Bronchial epithelial cell (primary cell): ENCODE data around the gene PGBD5. TPM values are rescaled to one million over a fixed set of nuclear protein-coding genes. Genes with fewer than 3 reads are reported as not detected.

Experiments used
- DNase-seq: peaks from one replicate; pipeline ENCODE4 v3.0.0-alpha.2; 2010; ENCODE audit warnings: low read depth
- FAIRE-seq: peaks from 2 replicates; lab custom pipeline; 2011; peaks lifted over from hg19 to GRCh38; lab: Jason Lieb, UNC
- H3K27me3 ChIP-seq: 2 replicates; pipeline ENCODE4 v1.5.1; 2011; ENCODE audit warnings: low read length; ENCODE audit not compliant: control insufficient read depth, insufficient read depth
- H3K36me3 ChIP-seq: 2 replicates; pipeline ENCODE4 v1.5.1; 2011; ENCODE audit warnings: low read length; ENCODE audit not compliant: control insufficient read depth, insufficient read depth
- H3K4me3 ChIP-seq: 2 replicates; pipeline ENCODE4 v1.5.1; 2011; ENCODE audit warnings: mild to moderate bottlenecking, low read depth, low read length, control low read depth
- total RNA-seq: library from RNA; depleted of rRNA; stranded (reverse); fragments of >200 nt; gene quantifications from 2 replicates; pipeline ENCODE4 v1.2.1, GENCODE V29; 2014
- TF ChIP-seq, protein P1 (sequence below): IDR thresholded peaks from 2 replicates; pipeline ENCODE4 v1.5.1; 2011; ENCODE audit warnings: mild to moderate bottlenecking, moderate library complexity, low read length, control low read depth, inconsistent platforms; ENCODE audit not compliant: insufficient read depth, severe bottlenecking

The PGBD5 gene
- total RNA-seq, 1 donor from 2014 or later: under 0.01 TPM

DNA sequence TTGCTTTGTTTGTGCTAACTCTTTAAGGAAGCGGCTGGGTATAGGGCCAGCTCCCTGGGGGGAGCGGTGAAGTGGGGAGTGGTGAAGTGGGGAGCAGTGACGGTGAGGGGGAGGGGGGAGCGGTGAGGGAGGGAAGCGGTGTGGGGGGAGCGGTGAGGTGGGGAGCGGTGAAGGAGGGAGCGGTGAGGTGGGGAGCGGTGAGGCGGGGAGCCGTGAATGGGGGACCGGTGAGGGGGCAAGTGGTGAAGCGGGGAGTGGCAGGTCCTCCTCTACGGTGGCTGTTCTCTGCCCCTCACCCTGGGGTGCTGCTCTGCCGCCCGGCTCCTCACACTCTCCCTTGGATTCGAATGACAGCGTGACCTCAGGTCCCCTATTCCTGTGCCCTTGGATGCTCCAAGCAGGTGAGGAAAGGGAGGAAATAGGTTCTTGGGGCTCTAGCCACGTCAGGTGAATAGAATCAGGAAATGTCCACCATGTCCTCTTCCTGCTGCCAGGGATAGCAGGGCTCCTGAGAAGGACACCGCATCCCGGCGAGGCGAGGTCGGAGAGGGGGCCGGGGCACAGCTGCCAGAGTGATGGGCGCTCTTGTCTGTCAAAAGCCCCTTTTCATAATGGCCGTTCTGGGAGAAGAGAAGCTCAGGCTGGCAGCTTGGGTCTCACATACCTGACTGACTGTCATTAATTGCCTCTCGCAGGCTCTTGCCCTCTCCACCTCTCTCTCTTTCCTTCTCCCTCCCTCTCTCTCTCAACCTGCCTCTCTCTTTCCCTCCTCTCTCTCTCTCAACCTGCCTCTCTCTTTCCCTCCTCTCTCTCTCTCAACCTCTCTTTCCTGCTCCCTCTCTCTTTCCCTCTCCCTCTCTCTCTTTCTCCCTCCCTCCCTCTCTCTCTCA is 134.2 kb downstream of the PGBD5 start:
- H3K27me3 ChIP-seq: peaks cover 1% of the 10 kb centered on the region
- DNase-seq (no peak), FAIRE-seq (no peak)
- H3K36me3 ChIP-seq: no peaks in the 10 kb centered on the region
- H3K4me3 ChIP-seq: no peak overlapping the region
- TF ChIP-seq, protein P1, sequence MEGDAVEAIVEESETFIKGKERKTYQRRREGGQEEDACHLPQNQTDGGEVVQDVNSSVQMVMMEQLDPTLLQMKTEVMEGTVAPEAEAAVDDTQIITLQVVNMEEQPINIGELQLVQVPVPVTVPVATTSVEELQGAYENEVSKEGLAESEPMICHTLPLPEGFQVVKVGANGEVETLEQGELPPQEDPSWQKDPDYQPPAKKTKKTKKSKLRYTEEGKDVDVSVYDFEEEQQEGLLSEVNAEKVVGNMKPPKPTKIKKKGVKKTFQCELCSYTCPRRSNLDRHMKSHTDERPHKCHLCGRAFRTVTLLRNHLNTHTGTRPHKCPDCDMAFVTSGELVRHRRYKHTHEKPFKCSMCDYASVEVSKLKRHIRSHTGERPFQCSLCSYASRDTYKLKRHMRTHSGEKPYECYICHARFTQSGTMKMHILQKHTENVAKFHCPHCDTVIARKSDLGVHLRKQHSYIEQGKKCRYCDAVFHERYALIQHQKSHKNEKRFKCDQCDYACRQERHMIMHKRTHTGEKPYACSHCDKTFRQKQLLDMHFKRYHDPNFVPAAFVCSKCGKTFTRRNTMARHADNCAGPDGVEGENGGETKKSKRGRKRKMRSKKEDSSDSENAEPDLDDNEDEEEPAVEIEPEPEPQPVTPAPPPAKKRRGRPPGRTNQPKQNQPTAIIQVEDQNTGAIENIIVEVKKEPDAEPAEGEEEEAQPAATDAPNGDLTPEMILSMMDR: no peak

DNA sequence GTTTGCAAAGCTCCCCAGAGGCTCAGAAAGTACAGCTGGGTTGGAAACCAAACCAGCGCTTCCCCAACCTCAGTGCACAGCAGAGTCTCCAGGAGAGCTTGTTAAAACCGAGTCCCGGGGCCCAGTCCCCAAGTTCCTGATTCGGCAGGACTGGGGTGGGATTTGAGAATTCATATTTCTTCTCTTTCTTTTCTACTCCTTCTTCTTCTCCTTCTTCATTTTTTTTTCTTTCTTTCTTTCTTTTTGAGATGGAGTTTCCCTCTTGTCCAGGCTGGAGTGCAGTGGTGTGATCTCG is 136.8 kb downstream of the PGBD5 start:
- FAIRE-seq (no peak), DNase-seq (no peak)
- Histone ChIP-seq H3K4me3 (no peak overlapping the region), H3K36me3 (no peaks in the 10 kb centered on the region), H3K27me3 (peaks cover 1% of the 10 kb centered on the region)
- TF ChIP-seq, protein P1: no peak

DNA sequence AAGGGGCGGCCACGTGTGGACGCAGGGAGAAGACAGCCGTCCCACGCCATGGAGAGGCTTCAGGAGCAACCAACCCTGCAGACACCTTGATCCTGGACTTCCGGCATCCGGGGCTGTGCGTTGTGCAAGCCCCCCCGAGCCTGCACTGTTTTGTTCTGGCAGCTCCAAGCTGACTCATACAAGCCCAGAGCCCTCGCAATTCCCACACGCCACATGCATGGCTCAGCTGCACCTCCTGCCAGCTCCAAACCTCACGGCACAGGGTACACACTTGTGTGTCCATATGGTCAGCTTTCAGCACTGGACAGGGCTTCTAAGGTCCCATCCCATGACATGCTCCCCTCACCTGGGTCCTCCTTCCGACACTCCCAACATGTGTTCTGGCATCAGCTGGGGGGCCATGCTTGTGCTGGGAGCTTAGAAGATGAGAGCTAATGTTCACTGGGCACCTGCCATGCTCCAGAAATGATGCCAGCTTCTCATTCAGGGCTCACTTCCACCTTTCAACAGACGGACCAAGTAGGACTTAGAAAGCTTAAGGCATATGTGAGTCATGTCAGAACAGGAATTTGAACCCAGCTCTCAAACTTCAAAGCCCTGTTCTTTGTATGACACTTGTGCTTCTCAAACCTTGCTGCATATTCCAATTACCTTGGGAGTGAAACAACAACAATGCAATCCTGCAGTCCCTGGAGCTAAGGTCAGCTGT is 137.3 kb downstream of the PGBD5 start:
- TF ChIP-seq, protein P1: no peak
- Histone ChIP-seq H3K4me3 (no peak overlapping the region), H3K36me3 (no peaks in the 10 kb centered on the region), H3K27me3 (no peaks in the 10 kb centered on the region)
- FAIRE-seq: no peak
- DNase-seq: no peak

DNA sequence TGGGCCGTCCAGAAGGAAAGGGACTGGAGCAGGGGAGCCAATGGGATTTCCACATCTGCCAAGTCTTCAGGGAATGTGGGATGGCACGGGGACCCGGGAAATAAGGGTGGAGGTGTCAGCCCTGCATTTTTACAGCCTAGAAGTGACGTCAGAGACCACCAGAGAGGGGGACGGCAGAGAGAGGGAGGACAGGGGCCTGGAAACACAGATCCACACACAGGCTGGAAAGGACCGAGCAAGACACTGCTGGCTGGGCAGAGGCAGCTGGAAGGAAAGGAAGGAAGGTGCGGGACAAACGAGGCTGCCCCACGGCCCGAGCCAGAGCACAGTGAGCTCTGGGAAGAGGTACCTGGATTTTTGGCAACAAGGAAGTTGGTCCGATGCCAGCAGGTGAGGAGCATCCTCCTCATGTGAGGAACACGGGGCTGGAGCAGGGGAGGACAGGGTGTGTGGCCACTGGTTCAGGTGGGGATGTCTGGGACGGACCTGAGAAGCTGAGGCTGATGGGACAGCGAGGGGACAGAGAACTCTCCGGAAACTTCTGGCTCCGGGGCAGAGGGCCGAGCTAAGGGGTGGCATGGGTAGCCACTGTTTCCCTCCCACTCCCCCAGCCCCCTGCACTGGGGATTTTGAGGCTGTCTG is 138.3 kb downstream of the PGBD5 start:
- TF ChIP-seq, protein P1: no peak
- no peaks in the 10 kb centered on the region for H3K27me3 ChIP-seq
- H3K36me3 ChIP-seq: no peaks in the 10 kb centered on the region
- no peak for FAIRE-seq
- no peak for DNase-seq
- H3K4me3 ChIP-seq: no peak overlapping the region

DNA sequence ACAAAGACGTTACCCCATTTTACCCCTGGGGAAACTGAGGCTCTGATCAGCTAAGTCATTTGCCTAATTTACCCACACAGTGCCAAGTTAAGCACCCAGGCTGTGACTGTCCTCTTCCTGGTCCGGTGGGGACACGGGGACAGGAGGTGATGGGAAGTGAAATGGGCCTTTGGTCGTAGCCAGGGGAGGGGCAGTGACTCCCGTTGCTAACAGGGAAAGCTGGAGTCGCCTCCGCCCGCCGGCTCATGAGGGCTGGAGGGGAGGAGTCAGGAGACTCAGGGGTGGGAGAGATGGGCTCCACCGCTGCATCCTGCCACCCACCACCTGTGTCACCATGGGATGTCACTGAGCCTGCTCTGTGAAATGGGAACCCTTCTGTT is 139.3 kb downstream of the PGBD5 start:
- no peak for DNase-seq
- H3K4me3 ChIP-seq: no peak overlapping the region
- FAIRE-seq: no peak
- TF ChIP-seq, protein P1: no peak
- no peaks in the 10 kb centered on the region for H3K36me3 ChIP-seq
- no peaks in the 10 kb centered on the region for H3K27me3 ChIP-seq
